ENCODE results near the gene CRACDL. TPM values are rescaled to one million over a fixed set of nuclear protein-coding genes. Genes with fewer than 3 reads are reported as not detected.

Gene CRACDL
- total and polyA plus RNA-seq, 2 of the 13 experiments (the other 11 are each of a cell fraction or from before 2014, with no cell fraction given): 0.15 to 0.26 TPM

GRCh38 chr2:98909317-98910211 is 26.5 kb downstream of the CRACDL start (continued):
- peak; percentile 50; the same call in 1 of the 2 replicates for TF ChIP-seq ZNF788 (CRISPR knock-in tag; IDR thresholded peaks at IDR 0.05; ENCODE audit: borderline replicate concordance)
- no peak for TF ChIP-seq DNMT1 (CRISPR knock-in tag; IDR thresholded peaks at IDR 0.05)
- TF ChIP-seq POGK (CRISPR knock-in tag; conservative IDR thresholded peaks at IDR 0.05): peak; percentile 56; the same call in 1 of the 2 replicates
- TF ChIP-seq, protein P1, sequence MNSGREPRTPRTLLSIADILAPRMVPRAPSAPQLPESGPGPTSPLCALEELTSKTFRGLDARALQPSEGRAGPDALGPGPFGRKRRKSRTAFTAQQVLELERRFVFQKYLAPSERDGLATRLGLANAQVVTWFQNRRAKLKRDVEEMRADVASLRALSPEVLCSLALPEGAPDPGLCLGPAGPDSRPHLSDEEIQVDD (CRISPR knock-in tag; IDR thresholded peaks at IDR 0.05; ENCODE audit: borderline replicate concordance): no peak
- TF ChIP-seq POGZ (CRISPR knock-in tag; IDR thresholded peaks at IDR 0.05): 0 out of 2 replicates have a peak, but pooled peaks have one; percentile 16
- TF ChIP-seq HMGA1 (CRISPR knock-in tag; conservative IDR thresholded peaks at IDR 0.05): no peak
- peak; percentile 84; the same call in 1 of the 2 replicates for TF ChIP-seq RNF2 (conservative IDR thresholded peaks at IDR 0.05; ENCODE audit: low read depth)
- TF ChIP-seq, protein P2, sequence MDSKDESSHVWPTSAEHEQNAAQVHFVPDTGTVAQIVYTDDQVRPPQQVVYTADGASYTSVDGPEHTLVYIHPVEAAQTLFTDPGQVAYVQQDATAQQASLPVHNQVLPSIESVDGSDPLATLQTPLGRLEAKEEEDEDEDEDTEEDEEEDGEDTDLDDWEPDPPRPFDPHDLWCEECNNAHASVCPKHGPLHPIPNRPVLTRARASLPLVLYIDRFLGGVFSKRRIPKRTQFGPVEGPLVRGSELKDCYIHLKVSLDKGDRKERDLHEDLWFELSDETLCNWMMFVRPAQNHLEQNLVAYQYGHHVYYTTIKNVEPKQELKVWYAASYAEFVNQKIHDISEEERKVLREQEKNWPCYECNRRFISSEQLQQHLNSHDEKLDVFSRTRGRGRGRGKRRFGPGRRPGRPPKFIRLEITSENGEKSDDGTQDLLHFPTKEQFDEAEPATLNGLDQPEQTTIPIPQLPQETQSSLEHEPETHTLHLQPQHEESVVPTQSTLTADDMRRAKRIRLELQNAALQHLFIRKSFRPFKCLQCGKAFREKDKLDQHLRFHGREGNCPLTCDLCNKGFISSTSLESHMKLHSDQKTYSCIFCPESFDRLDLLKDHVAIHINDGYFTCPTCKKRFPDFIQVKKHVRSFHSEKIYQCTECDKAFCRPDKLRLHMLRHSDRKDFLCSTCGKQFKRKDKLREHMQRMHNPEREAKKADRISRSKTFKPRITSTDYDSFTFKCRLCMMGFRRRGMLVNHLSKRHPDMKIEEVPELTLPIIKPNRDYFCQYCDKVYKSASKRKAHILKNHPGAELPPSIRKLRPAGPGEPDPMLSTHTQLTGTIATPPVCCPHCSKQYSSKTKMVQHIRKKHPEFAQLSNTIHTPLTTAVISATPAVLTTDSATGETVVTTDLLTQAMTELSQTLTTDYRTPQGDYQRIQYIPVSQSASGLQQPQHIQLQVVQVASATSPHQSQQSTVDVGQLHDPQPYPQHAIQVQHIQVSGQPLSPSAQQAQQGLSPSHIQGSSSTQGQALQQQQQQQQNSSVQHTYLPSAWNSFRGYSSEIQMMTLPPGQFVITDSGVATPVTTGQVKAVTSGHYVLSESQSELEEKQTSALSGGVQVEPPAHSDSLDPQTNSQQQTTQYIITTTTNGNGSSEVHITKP (CRISPR knock-in tag; IDR thresholded peaks at IDR 0.05; ENCODE audit: low read depth): 0 out of 2 replicates have a peak, but pooled peaks have one; percentile 48
- TF ChIP-seq SOX6 (IDR thresholded peaks at IDR 0.05): no peak
- peak; percentile 42; the same call in 1 of the 2 replicates for TF ChIP-seq SOX6 (CRISPR knock-in tag; IDR thresholded peaks at IDR 0.05)
- TF ChIP-seq, protein P3, sequence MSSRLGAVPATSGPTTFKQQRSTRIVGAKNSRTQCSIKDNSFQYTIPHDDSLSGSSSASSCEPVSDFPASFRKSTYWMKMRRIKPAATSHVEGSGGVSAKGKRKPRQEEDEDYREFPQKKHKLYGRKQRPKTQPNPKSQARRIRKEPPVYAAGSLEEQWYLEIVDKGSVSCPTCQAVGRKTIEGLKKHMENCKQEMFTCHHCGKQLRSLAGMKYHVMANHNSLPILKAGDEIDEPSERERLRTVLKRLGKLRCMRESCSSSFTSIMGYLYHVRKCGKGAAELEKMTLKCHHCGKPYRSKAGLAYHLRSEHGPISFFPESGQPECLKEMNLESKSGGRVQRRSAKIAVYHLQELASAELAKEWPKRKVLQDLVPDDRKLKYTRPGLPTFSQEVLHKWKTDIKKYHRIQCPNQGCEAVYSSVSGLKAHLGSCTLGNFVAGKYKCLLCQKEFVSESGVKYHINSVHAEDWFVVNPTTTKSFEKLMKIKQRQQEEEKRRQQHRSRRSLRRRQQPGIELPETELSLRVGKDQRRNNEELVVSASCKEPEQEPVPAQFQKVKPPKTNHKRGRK (CRISPR knock-in tag; IDR thresholded peaks at IDR 0.05): no peak
- TF ChIP-seq DNMT3B (CRISPR knock-in tag; conservative IDR thresholded peaks at IDR 0.05): 0 out of 2 replicates have a peak, but pooled peaks have one; percentile 46
- TF ChIP-seq STAT5B (CRISPR knock-in tag; IDR thresholded peaks at IDR 0.05): no peak
- TF ChIP-seq ZFYVE20 (CRISPR knock-in tag; IDR thresholded peaks at IDR 0.05; ENCODE audit: borderline replicate concordance, low read depth): no peak
- TF ChIP-seq MIER2 (CRISPR knock-in tag; IDR thresholded peaks at IDR 0.05): no peak; the same call in 1 of the 2 replicates
- TF ChIP-seq KDM5A (IDR thresholded peaks at IDR 0.05; ENCODE audit: borderline replicate concordance, low read length): no peak
- TF ChIP-seq HMG20B (CRISPR knock-in tag; conservative IDR thresholded peaks at IDR 0.05): peak; percentile 74
- TF ChIP-seq GATAD2A (CRISPR knock-in tag; IDR thresholded peaks at IDR 0.05): peak; percentile 69; the same call in 1 of the 2 replicates
- TF ChIP-seq ZFP1 (CRISPR knock-in tag; IDR thresholded peaks at IDR 0.05): no peak
- no peak for TF ChIP-seq JARID2 (CRISPR knock-in tag; IDR thresholded peaks at IDR 0.05; ENCODE audit: insufficient replicate concordance)
- peak; percentile 54; the same call in 1 of the 2 replicates for TF ChIP-seq MYC (CRISPR knock-in tag; IDR thresholded peaks at IDR 0.05; ENCODE audit: borderline replicate concordance)
- 0 out of 2 replicates have a peak, but pooled peaks have one; percentile 80 for TF ChIP-seq ZNF572 (CRISPR knock-in tag; IDR thresholded peaks at IDR 0.05)
